Pancreas (tissue), 10 donors: ENCODE results near the gene NSUN7. TPM values are rescaled to one million over a fixed set of nuclear protein-coding genes. Genes with fewer than 3 reads are reported as not detected.

Experiments
- ATAC-seq, 4 donors: fragments of 200-7000 bp; cut with Tn5 transposase; one replicate each; pipeline versions ENCODE4 v1.8.0 to v1.9.1; 2020; ENCODE audit warnings: mild to moderate bottlenecking in 4 of 4, moderate library complexity in 4 of 4
- DNase-seq, 6 donors: peaks; one replicate each; pipeline ENCODE4 v3.0.0-alpha.2; 2020
- FAIRE-seq: peaks from 2 replicates; lab custom pipeline; 2012; peaks lifted over from hg19 to GRCh38; lab: Jason Lieb, UNC
- H3K27ac ChIP-seq, 4 donors: fragments of 200-600 bp; sonication (generic); 1 replicate in 3 of 4; 2 replicates in 1 of 4; pipeline versions ENCODE4 v1.5.0 to v1.8.0; 2020
- H3K27me3 ChIP-seq, 4 donors: fragments of 200-600 bp; one replicate each; pipeline ENCODE4 v1.8.0; 2021
- H3K36me3 ChIP-seq, 3 donors: fragments of 200-600 bp; sonication (generic) in 1 of 3; one replicate each; pipeline versions ENCODE4 v1.5.0 to v1.8.0; 2020 to 2021
- H3K4me1 ChIP-seq, 3 donors: fragments of 200-600 bp; one replicate each; pipeline ENCODE4 v1.8.0; 2021
- H3K4me3 ChIP-seq, 4 donors: fragments of 200-600 bp; sonication (generic) in 2 of 4; one replicate each; pipeline versions ENCODE4 v1.5.0 to v1.8.0; 2020 to 2021
- H3K9me3 ChIP-seq, 4 donors: fragments of 200-600 bp; one replicate each; pipeline ENCODE4 v1.8.0; 2021
- CTCF ChIP-seq, 4 donors: fragments of 200-600 bp; sonication (generic) in 3 of 4; IDR thresholded peaks; one replicate each; pipeline versions ENCODE4 v1.5.0 to v1.8.0; 2021; ENCODE audit warnings: antibody characterized with exemption in 4 of 4
- WGBS, 2 donors: extraction: QIAGEN DNeasy Blood & Tissue Kit; methylation state at CpG; one replicate each; pipeline ENCODE4 v1.1.7; 2013; 5-methylcytosine and 5-hydroxymethylcytosine counted together
- intact Hi-C, 3 donors: fragments of 100-400 bp; cut with DNase I; formaldehyde crosslinking; loops; one replicate each; pipeline versions ENCODE4 v1.11.1 to v1.14.2; 2022
- polyA plus RNA-seq, 2 donors: library from polyadenylated mRNA; stranded (reverse); fragments of 200-250 nt; gene quantifications; one replicate each; pipeline ENCODE4 v1.2.3, GENCODE V29; 2013
- total RNA-seq, 6 donors: library from RNA; stranded (reverse); fragmentation: NEBNext Ultra II Directional in 4 of 6; extraction: Animal tissue kit (Norgen Biotek cat#: 25700) in 4 of 6; gene quantifications; one replicate each; pipeline versions ENCODE4 v1.2.1 to v1.2.4, GENCODE V29; 2021 to 2023
- donor health status: healthy with polysubstance abuse.
- donor health status: DM: no; HTN: no; CAD: no; lungs with moderate emphysema.
- donor health status: DM: no; HTN: no; CAD: no.
- donor health status: control.
- donor health status: control.
- donor health status: Bipolar disorder and iron deficiency.
- donor health status: DM: yes; HTN: yes; CAD: no.
- donor health status: DM: no; HTN: no; CAD: no.
- donor health status: DM: no; HTN: no; CAD: no.
- donor health status: DM: yes; HTN: yes; CAD: no.

The NSUN7 gene
- total and polyA plus RNA-seq, 8 donors: 4.5 to 10.5 (median 6.3) TPM

DNA sequence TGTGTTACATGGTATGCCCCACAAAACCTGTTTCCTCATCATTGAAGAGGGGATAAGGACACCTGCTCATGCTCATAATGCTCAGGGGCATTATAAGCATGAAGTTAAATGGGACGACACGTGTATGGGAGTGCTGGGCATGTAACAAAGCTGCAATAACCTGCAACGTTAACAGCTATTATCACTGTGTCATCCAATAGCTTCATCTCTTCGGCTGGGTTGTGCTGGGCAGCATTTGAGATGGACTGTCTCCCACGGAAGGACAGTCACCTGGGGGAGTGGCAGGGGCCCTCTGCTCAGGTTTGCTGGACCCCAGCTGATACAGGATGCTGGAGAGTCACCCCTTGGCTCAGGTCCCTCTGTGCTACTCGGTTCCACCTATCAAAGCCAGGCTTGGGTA is 94.5 kb downstream of the NSUN7 start:
- intact Hi-C loops: loop anchor here in 1 of 3 donors (5.0 kb wide), 1 partner anchor 102 kb away; no protein-coding TSS in a partner anchor
- Histone ChIP-seq H3K27me3 (no peaks in the 10 kb centered on the region), H3K9me3 (no peaks in the 10 kb centered on the region), H3K36me3 (no peaks in the 10 kb centered on the region), H3K27ac (no peak overlapping the region), H3K4me3 (no peak overlapping the region), H3K4me1 (no peaks in the 10 kb centered on the region)
- DNase-seq: no peak
- ATAC-seq: no peak
- FAIRE-seq: no peak
- TF ChIP-seq CTCF (IDR thresholded peaks at IDR 0.05): no peak
- 80 to 81% methylated on average over 6 of the region's 6 CpGs for WGBS, 2 donors

GRCh38 chr4:40845154-40845835 is 95.5 kb downstream of the NSUN7 start:
- H3K36me3 ChIP-seq: no peaks in the 10 kb centered on the region
- H3K4me3 ChIP-seq: no peak overlapping the region
- 92 to 93% methylated on average over 10 of the region's 10 CpGs for WGBS, 2 donors
- FAIRE-seq (no peak), DNase-seq (no peak), ATAC-seq (no peak)
- no peaks in the 10 kb centered on the region for H3K27me3 ChIP-seq
- H3K9me3 ChIP-seq: no peaks in the 10 kb centered on the region
- intact Hi-C loops: no loop called here
- no peaks in the 10 kb centered on the region for H3K4me1 ChIP-seq
- H3K27ac ChIP-seq: no peak overlapping the region
- no peak for TF ChIP-seq CTCF (IDR thresholded peaks at IDR 0.05)

GRCh38 chr4:40846532-40846931 is 96.8 kb downstream of the NSUN7 start:
- no peaks in the 10 kb centered on the region for H3K27me3 ChIP-seq
- FAIRE-seq (no peak), DNase-seq (no peak), ATAC-seq (no peak)
- no peak overlapping the region for H3K4me3 ChIP-seq
- 92 to 94% methylated on average over 5 of the region's 5 CpGs for WGBS, 2 donors
- no peak overlapping the region for H3K27ac ChIP-seq
- intact Hi-C loops: no loop called here
- H3K9me3 ChIP-seq: no peaks in the 10 kb centered on the region
- no peak for TF ChIP-seq CTCF (IDR thresholded peaks at IDR 0.05)
- H3K36me3 ChIP-seq: no peaks in the 10 kb centered on the region
- no peaks in the 10 kb centered on the region for H3K4me1 ChIP-seq

DNA sequence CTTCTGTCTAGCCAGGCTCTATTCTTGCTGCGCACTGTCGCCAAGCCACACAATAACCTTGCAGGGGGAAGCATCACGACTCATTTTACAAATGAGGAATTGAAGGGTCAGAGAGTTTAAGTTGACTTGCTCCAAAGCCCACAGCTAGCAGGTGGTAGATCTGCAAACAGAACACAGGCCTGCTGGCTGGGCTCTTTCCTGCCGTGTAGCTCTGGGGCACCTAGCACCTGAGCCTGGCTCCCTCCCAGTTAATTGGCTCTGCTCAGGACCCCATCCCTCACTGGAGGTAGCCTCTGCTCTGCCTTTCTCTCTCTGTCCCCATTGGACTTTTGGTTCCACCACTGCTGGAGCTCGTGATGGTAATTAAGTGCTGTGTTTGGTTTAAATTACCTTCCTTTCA is 98.5 kb downstream of the NSUN7 start:
- H3K27me3 ChIP-seq: no peaks in the 10 kb centered on the region
- no peak for TF ChIP-seq CTCF (IDR thresholded peaks at IDR 0.05)
- 79% methylated on average over 5 of the region's 5 CpGs for WGBS, 2 donors
- intact Hi-C loops: no loop called here
- H3K27ac ChIP-seq: no peak overlapping the region
- DNase-seq: no peak
- H3K4me1 ChIP-seq: no peaks in the 10 kb centered on the region
- H3K36me3 ChIP-seq: no peaks in the 10 kb centered on the region
- FAIRE-seq: no peak
- no peaks in the 10 kb centered on the region for H3K9me3 ChIP-seq
- no peak overlapping the region for H3K4me3 ChIP-seq
- ATAC-seq: no peak

GRCh38 chr4:40848940-40849339 is 99.2 kb downstream of the NSUN7 start:
- H3K4me1 ChIP-seq: no peaks in the 10 kb centered on the region
- H3K27me3 ChIP-seq: no peaks in the 10 kb centered on the region
- no peak overlapping the region for H3K4me3 ChIP-seq
- TF ChIP-seq CTCF (IDR thresholded peaks at IDR 0.05): no peak
- no peaks in the 10 kb centered on the region for H3K9me3 ChIP-seq
- intact Hi-C loops: no loop called here
- DNase-seq (no peak), FAIRE-seq (no peak), ATAC-seq (no peak)
- no peak overlapping the region for H3K27ac ChIP-seq
- H3K36me3 ChIP-seq: no peaks in the 10 kb centered on the region
- WGBS, 2 donors: 87 to 89% methylated on average over 3 of the region's 3 CpGs
